Epidermal melanocyte (primary cell): ENCODE results near the gene ATP6V0E2.
"Not testable (repeated sequence)": the region's sequence is repeated elsewhere in the genome, so short reads cannot be mapped to it uniquely, and the experiment has no call there.

Experiments
- DNase-seq: peaks from one replicate; pipeline ENCODE4 v3.0.0; 2011; ENCODE audit warnings: low spot score; ENCODE audit not compliant: insufficient read length

The ATP6V0E2 gene

GRCh38 chr7:149873074-149873969 is at the start of gene ATP6V0E2:
TSS of gene ATP6V0E2 (plus strand) at chr7:149873969. CDS start at chr7:149874066, 97 bp downstream.
- DNase-seq = peak; percentile 99

- no peak for DNase-seq
Observed at GRCh38 chr7:149824301-149824741, 49.4 kb upstream of the ATP6V0E2 start.

- DNase-seq = no peak
Observed at GRCh38 chr7:149824748-149825566, 48.8 kb upstream of the ATP6V0E2 start.

GRCh38 chr7:149825567-149826343 is 48.0 kb upstream of the ATP6V0E2 start:
- no peak for DNase-seq

- no peak for DNase-seq
Observed at GRCh38 chr7:149826344-149827088, 47.3 kb upstream of the ATP6V0E2 start.

- no peak for DNase-seq
Observed at GRCh38 chr7:149827089-149827981, 46.4 kb upstream of the ATP6V0E2 start.

GRCh38 chr7:149828357-149829309 is 45.1 kb upstream of the ATP6V0E2 start:
- no peak for DNase-seq

- DNase-seq = not testable (repeated sequence)
Observed at GRCh38 chr7:149830527-149830926, 43.2 kb upstream of the ATP6V0E2 start.

GRCh38 chr7:149830997-149831740 is 42.6 kb upstream of the ATP6V0E2 start:
- no peak for DNase-seq

- DNase-seq = no peak
Observed at GRCh38 chr7:149831741-149832219, 42.0 kb upstream of the ATP6V0E2 start.

GRCh38 chr7:149832332-149833041 is 41.3 kb upstream of the ATP6V0E2 start:
- DNase-seq = no peak

GRCh38 chr7:149833495-149834130 is 40.2 kb upstream of the ATP6V0E2 start:
- DNase-seq = no peak

- no peak for DNase-seq
Observed at GRCh38 chr7:149834601-149835000, 39.2 kb upstream of the ATP6V0E2 start.

GRCh38 chr7:149836434-149836833 is 37.3 kb upstream of the ATP6V0E2 start:
- no peak for DNase-seq

- no peak for DNase-seq
Observed at GRCh38 chr7:149837564-149838223, 36.1 kb upstream of the ATP6V0E2 start.
